GM12874 (cell line): ENCODE data around the gene TPD52L3.

ENCODE experiments used
- CTCF ChIP-seq: IDR thresholded peaks from 2 replicates; pipeline ENCODE4 v1.5.1; 2011; ENCODE audit warnings: low read depth, mild to moderate bottlenecking, control low read depth, low read length, moderate library complexity; ENCODE audit not compliant: insufficient read depth

The TPD52L3 gene

GRCh38 chr9:6334305-6334704 is 6.1 kb downstream of the TPD52L3 start:
- TF ChIP-seq CTCF, result no peak

- no peak for TF ChIP-seq CTCF
Measured at GRCh38 chr9:6348766-6349165, 20.6 kb downstream of the TPD52L3 start.

GRCh38 chr9:6351737-6352136 is 23.6 kb downstream of the TPD52L3 start:
- no peak for TF ChIP-seq CTCF

GRCh38 chr9:6354072-6354686 is 26.0 kb downstream of the TPD52L3 start:
- peak; percentile 66 for TF ChIP-seq CTCF

- TF ChIP-seq CTCF, result no peak
Measured at GRCh38 chr9:6355728-6356127, 27.6 kb downstream of the TPD52L3 start.

- no peak for TF ChIP-seq CTCF
Measured at GRCh38 chr9:6356441-6356840, 28.3 kb downstream of the TPD52L3 start.

GRCh38 chr9:6356904-6357303 is 28.7 kb downstream of the TPD52L3 start:
- TF ChIP-seq CTCF, result no peak
